OCI-LY1 (cell line): ENCODE data around the gene CIAO3.

Experiments used
- CTCF ChIP-seq: fragments of 200-600 bp; sonication (generic), shearing (Covaris generic); IDR thresholded peaks from 2 replicates; pipeline ENCODE4 v1.5.1; 2017; ENCODE audit warnings: mild to moderate bottlenecking, antibody characterized with exemption, low read length, moderate library complexity, mixed read lengths
- EZH2 ChIP-seq: fragments of 200-600 bp; sonication (generic), shearing (Covaris generic); IDR thresholded peaks from 2 replicates; pipeline ENCODE4 v1.8.0; 2017; ENCODE audit warnings: borderline replicate concordance, mixed run types, mild to moderate bottlenecking, antibody characterized with exemption, low read length, moderate library complexity, mixed read lengths

- TF ChIP-seq CTCF = no peak
- no peak for TF ChIP-seq EZH2
Measured at GRCh38 chr16:780296-780695, 39.5 kb upstream of the CIAO3 start.
